NCI-H2081 treated with DMSO at 0.1 percent for 48 hours (cell line): ENCODE data around the gene RHOU.

Experiments
- DNase-seq: peaks from one replicate; lab custom pipeline; 2025; lab: John Stamatoyannopoulos, UW

Gene RHOU

DNA sequence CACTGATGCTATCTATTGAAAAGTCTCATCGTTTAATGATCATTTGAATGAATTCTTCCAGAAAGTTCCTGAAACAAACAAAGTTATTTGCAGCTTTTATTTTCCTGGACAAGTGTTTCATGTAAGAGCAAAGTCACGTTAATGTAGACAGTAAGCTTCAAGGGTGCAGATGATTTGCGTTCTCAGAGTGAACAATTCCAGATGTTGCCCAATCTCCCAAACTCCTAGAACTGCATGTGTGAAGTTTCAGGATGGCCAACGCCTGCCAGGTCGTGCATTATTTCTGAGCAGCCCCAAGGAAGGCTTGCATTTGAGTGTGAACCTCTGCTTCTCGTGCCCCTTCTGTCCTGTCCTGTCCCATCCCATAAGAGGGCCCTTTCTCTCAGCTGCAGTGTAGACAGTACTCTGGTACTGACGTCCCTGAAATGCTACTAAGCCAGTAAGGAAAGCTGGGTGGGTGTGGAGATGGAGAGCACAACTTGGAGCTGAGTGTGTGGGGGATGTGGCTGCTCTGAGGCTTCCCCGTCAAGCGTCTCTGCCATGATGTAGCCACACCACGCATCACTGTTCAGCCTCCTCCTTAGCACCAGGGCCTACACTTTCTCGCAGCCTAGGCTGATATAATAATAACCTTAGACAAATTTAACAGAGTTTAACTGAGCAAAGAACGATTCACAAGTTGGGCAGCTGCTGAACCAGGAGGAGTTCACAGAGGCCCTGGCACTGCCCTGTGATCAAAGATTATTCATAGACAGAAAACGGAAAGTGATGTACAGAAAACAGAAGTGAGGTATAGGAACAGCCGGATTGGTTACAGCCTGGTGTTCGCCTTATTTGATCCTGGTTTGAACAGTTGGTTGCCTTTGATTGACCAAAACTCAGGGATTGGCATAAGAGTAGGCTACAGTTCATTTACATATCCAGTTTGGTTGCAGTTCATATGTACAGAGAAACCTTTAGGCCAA lies 50.4 kb downstream of the RHOU start:
- no peak for DNase-seq

- no peak for DNase-seq
Observed at GRCh38 chr1:228786361-228787129, 51.3 kb downstream of the RHOU start.

- no peak for DNase-seq
Observed at GRCh38 chr1:228791791-228792190, 56.5 kb downstream of the RHOU start.

- DNase-seq: no peak
Observed at GRCh38 chr1:228792601-228793000, 57.3 kb downstream of the RHOU start.

DNA sequence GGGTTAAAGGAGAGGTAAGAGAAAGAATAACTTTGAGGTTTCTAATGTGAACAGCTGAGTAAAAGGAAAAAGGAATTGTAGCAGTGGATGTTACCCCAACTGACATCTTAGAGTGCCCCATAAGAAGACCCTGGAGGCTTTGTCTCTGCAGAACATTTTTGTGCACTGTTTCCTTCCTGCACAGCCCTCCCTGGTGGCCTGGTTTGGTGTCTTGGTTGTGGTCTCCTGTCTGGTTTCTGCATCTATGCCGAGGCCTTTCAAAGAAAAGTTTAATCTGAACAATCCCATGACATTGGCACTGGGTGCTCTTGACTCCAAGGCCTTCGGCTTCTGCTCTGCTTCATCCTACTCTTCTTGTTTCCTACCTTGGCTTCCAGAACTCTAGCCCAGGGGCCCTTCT lies 57.8 kb downstream of the RHOU start:
- no peak for DNase-seq

DNA sequence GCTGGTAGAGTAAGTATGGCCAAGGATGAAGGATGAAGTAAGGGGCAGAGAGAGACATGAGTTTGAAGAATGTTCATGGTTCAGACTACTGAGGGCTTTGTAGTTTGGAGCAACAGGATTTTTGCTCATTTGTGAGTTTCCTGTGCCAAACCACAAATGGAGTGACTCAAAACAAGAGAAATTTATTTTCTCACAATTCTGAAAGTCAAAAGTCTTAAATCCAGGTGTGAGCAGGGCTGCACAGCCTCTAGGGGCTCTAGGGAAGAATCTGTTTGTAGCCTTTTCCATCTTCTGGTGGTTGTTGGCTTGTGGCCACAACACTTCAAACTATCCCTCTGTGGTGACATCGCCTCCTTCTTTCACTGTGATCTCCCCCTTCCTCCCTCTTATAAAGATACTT lies 58.9 kb downstream of the RHOU start:
- DNase-seq: no peak

GRCh38 chr1:228794810-228795209 lies 59.5 kb downstream of the RHOU start:
- no peak for DNase-seq

- DNase-seq: no peak
Observed at GRCh38 chr1:228795596-228795995, 60.3 kb downstream of the RHOU start.
